Liver (tissue), 3 donors: ENCODE measurements around the gene YKT6.

Experiments used
- ATF3 ChIP-seq: IDR thresholded peaks from 2 replicates; pipeline ENCODE4 v1.6.1; 2016; ENCODE audit warnings: antibody characterized with exemption
- CTCF ChIP-seq: fragments of 150-350 bp; IDR thresholded peaks from 2 replicates; pipeline ENCODE4 v1.5.1; 2017; ENCODE audit warnings: improper control_type of control experiment, low read depth, low read length; ENCODE audit not compliant: missing input control
- MAX ChIP-seq: IDR thresholded peaks from 2 replicates; pipeline ENCODE4 v1.6.1; 2016; ENCODE audit warnings: antibody characterized with exemption
- NR2F2 ChIP-seq: IDR thresholded peaks from 2 replicates; pipeline ENCODE4 v1.6.1; 2016; ENCODE audit warnings: antibody characterized with exemption
- RAD21 ChIP-seq, 2 donors: IDR thresholded peaks; 2 replicates each; pipeline ENCODE4 v1.6.1; 2016; ENCODE audit warnings: antibody characterized with exemption in 2 of 2, mild to moderate bottlenecking in 2 of 2
- REST ChIP-seq: IDR thresholded peaks from 2 replicates; pipeline ENCODE4 v1.6.1; 2016; ENCODE audit warnings: antibody characterized with exemption, mild to moderate bottlenecking
- SP1 ChIP-seq: IDR thresholded peaks from 2 replicates; pipeline ENCODE4 v1.6.1; 2018; ENCODE audit warnings: antibody characterized with exemption, mild to moderate bottlenecking
- TAF1 ChIP-seq: conservative IDR thresholded peaks from 2 replicates; pipeline ENCODE4 v1.6.1; 2016; ENCODE audit warnings: antibody characterized with exemption, mild to moderate bottlenecking
- YY1 ChIP-seq: IDR thresholded peaks from 2 replicates; pipeline ENCODE4 v1.6.1; 2016; ENCODE audit warnings: antibody characterized with exemption, mild to moderate bottlenecking
- ZBTB33 ChIP-seq: IDR thresholded peaks from 2 replicates; pipeline ENCODE4 v1.6.1; 2016; ENCODE audit warnings: antibody characterized with exemption
- donor health status: healthy.
- donor health status: healthy.

GRCh38 chr7:44212018-44212417, 11.2 kb downstream of the YKT6 start:
- TF ChIP-seq YY1 (no peak), CTCF (no peak), TAF1 (no peak), NR2F2 (no peak), ZBTB33 (no peak), MAX (no peak), REST (no peak), RAD21 (IDR thresholded peaks at IDR 0.05) (no peak), SP1 (no peak), ATF3 (no peak)
